Anterior cingulate cortex (tissue), 58 donors: ENCODE data around the gene KRTAP9-3.
"Not testable (repeated sequence)": the region's sequence is repeated elsewhere in the genome, so short reads cannot be mapped to it uniquely, and the experiment has no call there.

Experiments used
- DNase-seq, 58 donors: peaks; one replicate each; lab custom pipeline; 2025; lab: John Stamatoyannopoulos, UW

Gene KRTAP9-3

DNA sequence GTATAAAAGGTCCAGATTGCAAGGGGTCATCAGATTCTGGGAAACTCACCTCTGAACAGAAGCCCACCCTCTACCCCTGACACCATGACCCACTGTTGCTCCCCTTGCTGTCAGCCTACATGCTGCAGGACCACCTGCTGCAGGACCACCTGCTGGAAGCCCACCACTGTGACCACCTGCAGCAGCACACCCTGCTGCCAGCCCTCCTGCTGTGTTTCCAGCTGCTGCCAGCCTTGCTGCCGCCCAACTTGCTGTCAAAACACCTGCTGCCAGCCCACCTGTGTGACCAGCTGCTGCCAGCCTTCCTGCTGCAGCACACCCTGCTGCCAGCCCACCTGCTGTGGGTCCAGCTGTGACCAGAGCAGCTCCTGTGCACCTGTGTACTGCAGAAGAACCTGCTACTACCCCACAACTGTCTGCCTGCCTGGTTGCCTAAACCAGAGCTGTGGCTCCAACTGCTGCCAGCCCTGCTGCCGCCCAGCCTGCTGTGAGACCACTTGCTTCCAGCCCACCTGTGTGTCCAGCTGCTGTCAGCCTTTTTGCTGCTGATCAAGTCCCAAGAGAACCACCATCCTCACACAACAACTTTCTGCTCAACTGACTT is 17.5 kb downstream of the KRTAP9-3 start, which contains the start of gene KRTAP9-4:
Gene KRTAP9-4 (plus strand): TSS at position 51 of the 604 bp plus-strand sequence. CDS start 34 bp downstream, at position 85.
- not testable (repeated sequence) for DNase-seq

GRCh38 chr17:41251261-41251660 is 19.0 kb downstream of the KRTAP9-3 start:
- no peak for DNase-seq

- no peak for DNase-seq
Observed at GRCh38 chr17:41254861-41255260, 22.6 kb downstream of the KRTAP9-3 start.

- not testable (repeated sequence) for DNase-seq
Observed at GRCh38 chr17:41255381-41256290, 23.4 kb downstream of the KRTAP9-3 start, which contains the start of gene KRTAP9-9. KRTAP9-9 (plus strand) TSS chr17:41255384.

DNA sequence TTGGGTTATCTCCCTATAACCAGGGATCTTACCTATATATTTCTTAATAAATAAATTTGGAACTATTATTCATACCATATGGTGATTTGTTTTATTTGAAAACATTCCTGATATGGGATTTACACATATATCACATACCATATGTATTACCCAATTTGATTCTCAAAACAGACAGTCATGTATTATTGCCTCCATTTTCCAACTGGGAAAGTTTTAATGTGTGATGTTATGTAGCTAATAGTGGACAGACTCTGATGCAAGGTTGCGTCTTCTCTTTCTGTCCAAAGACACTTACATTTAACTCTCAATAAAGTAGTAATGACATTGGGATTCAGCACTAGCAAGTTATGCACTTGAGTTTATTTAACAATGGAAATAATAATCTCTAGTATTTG is 24.0 kb downstream of the KRTAP9-3 start:
- DNase-seq: no peak

DNA sequence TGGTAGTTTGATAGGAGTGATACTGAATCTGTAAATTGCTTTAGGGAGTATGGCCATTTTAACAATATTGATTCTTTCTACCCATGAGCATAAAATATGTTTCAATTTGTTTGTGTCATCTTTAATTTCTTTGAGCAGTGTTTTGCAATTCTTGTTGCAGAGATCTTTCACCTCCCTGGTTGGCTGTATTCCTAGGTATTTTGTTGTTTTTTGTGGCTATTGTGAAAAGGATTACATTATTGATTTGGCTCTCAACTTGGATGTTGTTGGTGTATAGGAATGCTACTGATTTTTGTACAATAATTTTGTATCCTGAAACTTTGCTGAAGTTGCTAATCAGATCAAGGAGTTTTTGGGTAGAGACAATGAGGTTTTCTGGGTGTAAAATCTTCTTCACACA is 26.2 kb downstream of the KRTAP9-3 start:
- no peak for DNase-seq

- no peak for DNase-seq
Observed at GRCh38 chr17:41263212-41263611, 31.0 kb downstream of the KRTAP9-3 start.

DNA sequence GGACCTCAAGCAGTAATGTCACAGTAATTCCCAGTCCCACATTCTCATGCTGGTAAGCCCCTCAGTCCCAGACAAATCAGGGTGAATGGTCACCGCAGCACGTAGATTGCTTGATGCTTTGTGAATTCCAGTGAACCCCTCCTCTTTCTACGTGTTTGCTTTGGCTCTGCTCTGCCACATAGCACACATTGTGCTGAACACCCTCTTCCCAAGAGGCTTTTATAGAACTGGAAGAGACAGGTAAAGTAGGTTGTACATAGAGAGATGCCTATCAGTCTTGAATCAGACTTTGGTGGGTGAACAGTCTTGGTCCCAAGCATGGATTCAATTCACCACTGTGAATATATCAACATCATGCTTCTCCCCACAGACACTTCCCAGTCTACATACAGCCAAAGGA is 32.4 kb downstream of the KRTAP9-3 start:
- no peak for DNase-seq

DNA sequence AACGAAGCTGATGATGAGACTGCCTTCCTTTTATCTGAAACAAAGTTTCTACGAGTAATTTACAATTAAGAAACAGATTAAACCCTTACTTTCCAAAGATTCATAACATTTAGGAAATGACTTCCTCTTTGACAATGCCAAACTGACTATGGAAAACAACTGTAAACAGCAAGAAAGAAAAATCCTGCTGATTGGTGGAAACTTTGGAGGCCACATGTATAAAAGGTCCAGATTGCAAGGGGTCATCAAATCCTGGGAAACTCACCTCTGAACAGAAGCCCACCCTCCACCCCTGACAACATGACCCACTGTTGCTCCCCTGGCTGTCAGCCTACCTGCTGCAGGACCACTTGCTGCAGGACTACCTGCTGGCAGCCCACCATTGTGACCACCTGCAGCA is 32.8 kb downstream of the KRTAP9-3 start, which contains the start of gene KRTAP9-6:
Gene KRTAP9-6 (plus strand): TSS at position 301 of the 400 bp plus-strand sequence. CDS start 0 bp downstream, at position 301.
- DNase-seq: no peak

DNA sequence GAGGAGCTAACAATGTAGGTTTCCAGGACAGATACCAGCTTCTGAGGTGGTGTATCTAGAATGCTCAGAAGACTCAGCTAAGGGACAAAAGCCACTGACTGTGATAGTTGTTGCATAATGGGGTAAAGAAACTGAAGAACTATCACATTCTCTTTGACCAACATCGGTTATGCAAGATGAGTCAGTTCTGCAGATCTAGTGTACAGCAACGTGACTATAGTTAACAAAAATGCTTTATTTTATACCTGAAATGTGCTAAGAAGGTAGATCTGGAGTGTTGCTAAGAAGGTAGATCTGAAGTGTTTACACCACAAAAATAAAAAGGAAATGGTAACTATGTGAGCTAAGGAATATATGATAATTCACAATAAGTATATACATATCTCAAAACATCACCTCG is 35.5 kb downstream of the KRTAP9-3 start:
- no peak for DNase-seq

GRCh38 chr17:41271323-41271722 is 39.1 kb downstream of the KRTAP9-3 start:
- DNase-seq: not testable (repeated sequence)

DNA sequence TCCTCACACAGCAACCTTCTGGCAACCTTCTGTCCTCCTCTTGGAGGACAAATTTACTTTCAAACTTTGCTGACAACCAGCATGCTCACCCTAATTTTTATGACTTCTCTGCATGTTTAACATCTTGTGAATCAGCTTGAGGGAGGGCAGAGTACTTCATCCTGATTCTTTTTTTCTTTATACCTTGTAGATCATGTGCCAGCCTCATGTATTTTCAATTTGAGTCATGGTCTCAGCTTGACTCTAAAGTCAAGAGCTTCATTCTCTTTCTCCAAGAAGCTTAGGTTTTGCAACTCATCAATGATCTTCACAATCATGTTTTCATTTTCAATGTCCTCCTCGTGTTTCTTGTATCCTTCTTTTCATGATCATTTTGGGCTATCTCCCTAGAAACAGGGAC is 39.6 kb downstream of the KRTAP9-3 start:
- no peak for DNase-seq

DNA sequence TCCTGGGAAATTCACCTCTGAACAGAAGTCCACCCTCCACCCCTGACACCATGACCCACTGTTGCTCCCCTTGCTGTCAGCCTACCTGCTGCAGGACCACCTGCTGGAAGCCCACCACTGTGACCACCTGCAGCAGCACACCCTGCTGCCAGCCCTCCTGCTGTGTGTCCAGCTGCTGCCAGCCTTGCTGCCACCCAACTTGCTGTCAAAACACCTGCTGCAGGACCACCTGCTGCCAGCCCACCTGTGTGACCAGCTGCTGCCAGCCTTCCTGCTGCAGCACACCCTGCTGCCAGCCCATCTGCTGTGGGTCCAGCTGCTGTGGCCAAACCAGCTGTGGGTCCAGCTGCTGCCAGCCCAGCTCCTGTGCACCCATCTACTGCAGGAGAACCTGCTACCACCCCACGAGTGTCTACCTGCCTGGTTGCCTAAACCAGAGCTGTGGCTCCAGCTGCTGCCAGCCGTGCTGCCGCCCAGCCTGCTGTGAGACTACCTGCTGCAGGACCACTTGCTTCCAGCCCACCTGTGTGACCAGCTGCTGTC is 43.5 kb downstream of the KRTAP9-3 start, which contains the start of gene KRTAP9-7:
Gene KRTAP9-7 (plus strand): TSS at position 51 of the 543 bp plus-strand sequence. CDS start 0 bp downstream, at position 51.
- not testable (repeated sequence) for DNase-seq

DNA sequence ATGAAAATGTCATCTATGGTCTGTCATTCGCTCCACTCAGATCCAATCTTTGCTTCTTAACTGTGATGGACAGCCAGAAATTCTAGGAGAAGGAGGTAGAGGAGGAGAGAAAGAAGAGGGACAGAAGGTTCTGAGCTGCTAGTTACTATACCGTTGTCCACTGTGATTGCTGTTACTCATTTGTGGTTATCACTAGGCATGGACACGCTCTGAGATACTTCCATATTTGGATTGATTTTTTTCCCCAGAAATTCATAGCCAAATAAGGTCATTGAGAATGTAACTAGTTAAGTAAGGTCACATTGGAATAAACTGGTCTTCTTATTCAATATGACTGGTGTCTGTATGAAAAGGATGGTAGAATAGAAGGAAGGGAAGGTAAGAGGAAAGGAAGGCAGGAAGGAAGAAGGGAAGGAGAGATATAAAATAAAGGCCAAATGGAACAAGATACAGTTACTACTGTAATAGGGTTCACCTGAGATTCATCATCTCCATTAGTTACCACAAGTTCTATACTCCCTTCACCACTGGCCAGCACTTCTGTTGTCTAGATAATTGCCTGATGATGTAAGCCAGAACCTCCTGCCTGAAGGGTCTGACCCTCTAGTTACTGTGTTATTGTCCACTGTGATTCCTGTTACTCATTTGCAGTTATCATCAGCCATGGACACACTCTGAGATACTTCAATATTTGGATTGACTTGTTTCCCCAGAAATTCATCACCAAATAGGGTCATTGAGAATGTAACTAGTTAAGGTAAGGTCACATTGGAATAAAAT is 46.1 kb downstream of the KRTAP9-3 start:
- DNase-seq: no peak
